GM12878 (cell line): ENCODE measurements around the gene ZDHHC14. TPM values are rescaled to one million over a fixed set of nuclear protein-coding genes. Genes with fewer than 3 reads are reported as not detected.

Experiments
- ATAC-seq: fragments of 200-7000 bp; cut with Tn5 transposase; 3 replicates; pipeline ENCODE4 v1.9.1; 2020; ENCODE audit warnings: mild to moderate bottlenecking, moderate library complexity
- BruUV-seq: library from RNA; stranded (reverse); fragments of 400-500 nt; replicated peaks from 2 replicates; lab custom pipeline; 2021; lab: Mats Ljungman, UMichigan
- CTCF ChIA-PET: fragments of 300-600 bp; sonication (Branson Sonifier 250); formaldehyde crosslinking; extraction: SDS; loops from one replicate; lab custom pipeline; 2021; ENCODE audit warnings: inconsistent platforms; lab: Yijun Ruan, JAX
- POLR2A ChIA-PET: fragments of 350-600 bp; formaldehyde crosslinking; extraction: SDS; loops from one replicate; lab custom pipeline; 2021; ENCODE audit warnings: inconsistent platforms; lab: Charles Lee
- RAD21 ChIA-PET: fragments of 300-600 bp; sonication (Branson Sonifier 250); formaldehyde crosslinking; loops from one replicate; lab custom pipeline; 2023; ENCODE audit warnings: antibody characterized with exemption; ENCODE audit not compliant: unreplicated experiment; lab: Charles Lee
- SMC1A ChIA-PET: fragments of 300-600 bp; sonication (Branson Sonifier 250); formaldehyde crosslinking; loops from one replicate; lab custom pipeline; 2023; ENCODE audit not compliant: unreplicated experiment, uncharacterized antibody; lab: Charles Lee
- DNase-seq: peaks from one replicate; pipeline ENCODE4 v3.0.0-alpha.2; 2011; ENCODE audit warnings: low read depth, low spot score
- FAIRE-seq: peaks from 3 replicates; lab custom pipeline; 2011; peaks lifted over from hg19 to GRCh38; lab: Jason Lieb, UNC
- H2AFZ ChIP-seq: 2 replicates; pipeline ENCODE4 v1.6.0; 2011; ENCODE audit warnings: low read depth, low read length, control low read depth; ENCODE audit not compliant: control insufficient read depth
- H3K27ac ChIP-seq: 2 replicates; pipeline ENCODE4 v1.5.1; 2011; ENCODE audit warnings: control low read depth; ENCODE audit not compliant: control insufficient read depth, insufficient read depth
- H3K27me3 ChIP-seq, 2 experiments: replicated peaks in 1 of 2; 2 replicates each; pipeline versions ENCODE4 v1.6.0 to v1.6.1; 2011; ENCODE audit warnings: low read length in 1 of 2; ENCODE audit not compliant: control insufficient read depth in 2 of 2, insufficient read depth in 2 of 2
- H3K36me3 ChIP-seq, 2 experiments: 2 replicates each; pipeline ENCODE4 v1.5.1; 2011; ENCODE audit warnings: low read length in 1 of 2; ENCODE audit not compliant: control insufficient read depth in 2 of 2, insufficient read depth in 2 of 2
- H3K4me1 ChIP-seq: 2 replicates; pipeline ENCODE4 v1.6.1; 2011; ENCODE audit warnings: mild to moderate bottlenecking, low read length, moderate library complexity, mixed read lengths; ENCODE audit not compliant: control insufficient read depth, insufficient read depth
- H3K4me2 ChIP-seq: 2 replicates; pipeline ENCODE4 v1.6.0; 2011; ENCODE audit warnings: control low read depth; ENCODE audit not compliant: control insufficient read depth, insufficient read depth
- H3K4me3 ChIP-seq: fragments of 200-600 bp; sonication (generic); 2 replicates; pipeline ENCODE4 v1.5.1; 2016
- H3K79me2 ChIP-seq: 2 replicates; pipeline ENCODE4 v1.6.0; 2011; ENCODE audit warnings: low read length; ENCODE audit not compliant: control insufficient read depth, insufficient read depth
- H3K9ac ChIP-seq: 2 replicates; pipeline ENCODE4 v1.8.0; 2011; ENCODE audit warnings: low read length, control low read depth, mixed read lengths; ENCODE audit not compliant: control insufficient read depth, insufficient read depth
- H3K9me3 ChIP-seq: replicated peaks from 3 replicates; pipeline ENCODE4 v1.5.1; 2011; ENCODE audit warnings: mild to moderate bottlenecking, low read length; ENCODE audit not compliant: control insufficient read depth, insufficient read depth
- H4K20me1 ChIP-seq: 2 replicates; pipeline ENCODE4 v1.6.0; 2011; ENCODE audit not compliant: control insufficient read depth, insufficient read depth
- CTCF ChIP-seq, 3 experiments: IDR thresholded peaks in 2 of 3; conservative IDR thresholded peaks in 1 of 3; 2 replicates each; pipeline ENCODE4 v1.5.1; 2011; ENCODE audit warnings: low read depth in 3 of 3, low read length in 3 of 3, mild to moderate bottlenecking in 3 of 3, control low read depth in 2 of 3, moderate library complexity in 2 of 3, inconsistent platforms in 1 of 3, mixed read lengths in 1 of 3; ENCODE audit not compliant: control insufficient read depth in 2 of 3, insufficient read depth in 1 of 3; ENCODE audit errors: extremely low read depth in 1 of 3
- GATAD2B ChIP-seq: fragments of 450-650 bp; conservative IDR thresholded peaks from 2 replicates; pipeline ENCODE4 v1.6.1; 2017; ENCODE audit warnings: low read depth, mild to moderate bottlenecking, moderate library complexity
- HDGF ChIP-seq: fragments of 450-650 bp; IDR thresholded peaks from 2 replicates; pipeline ENCODE4 v1.6.1; 2016; ENCODE audit warnings: antibody characterized with exemption
- IRF4 ChIP-seq: IDR thresholded peaks from 2 replicates; pipeline ENCODE4 v1.6.1; 2011; ENCODE audit warnings: low read depth, low read length
- JUNB ChIP-seq: IDR thresholded peaks from 2 replicates; pipeline ENCODE4 v1.6.1; 2016; ENCODE audit warnings: antibody characterized with exemption, mild to moderate bottlenecking
- MEF2B ChIP-seq: fragments of 450-650 bp; IDR thresholded peaks from 2 replicates; pipeline ENCODE4 v1.6.1; 2018; ENCODE audit warnings: mild to moderate bottlenecking, moderate library complexity; ENCODE audit not compliant: partially characterized antibody, poor library complexity, severe bottlenecking
- MYB ChIP-seq: fragments of 150-350 bp; IDR thresholded peaks from 2 replicates; pipeline ENCODE4 v1.6.1; 2014; ENCODE audit warnings: mild to moderate bottlenecking, low read depth, low read length, borderline replicate concordance
- POLR2A ChIP-seq: IDR thresholded peaks from 2 replicates; pipeline ENCODE4 v1.6.1; 2011; ENCODE audit warnings: low read depth, mild to moderate bottlenecking, low read length
- RCOR1 ChIP-seq: conservative IDR thresholded peaks from 2 replicates; pipeline ENCODE4 v1.6.1; 2012; ENCODE audit warnings: low read depth, low read length, improper control_type of control experiment
- STAT3 ChIP-seq: IDR thresholded peaks from 2 replicates; pipeline ENCODE4 v1.6.1; 2011; ENCODE audit warnings: low read depth, low read length, improper control_type of control experiment
- SUPT20H ChIP-seq: IDR thresholded peaks from 2 replicates; pipeline ENCODE4 v1.6.1; 2011; ENCODE audit warnings: low read depth, mild to moderate bottlenecking, low read length, moderate library complexity, borderline replicate concordance; ENCODE audit not compliant: control insufficient read depth
- TAF1 ChIP-seq: IDR thresholded peaks from 2 replicates; pipeline ENCODE4 v1.6.1; 2011; ENCODE audit warnings: mild to moderate bottlenecking, low read depth, low read length, borderline replicate concordance
- TCF3 ChIP-seq: IDR thresholded peaks from 2 replicates; pipeline ENCODE4 v1.6.1; 2012; ENCODE audit warnings: low read depth, mild to moderate bottlenecking, low read length, borderline replicate concordance; ENCODE audit not compliant: insufficient read depth
- ZNF384 ChIP-seq: IDR thresholded peaks from 2 replicates; pipeline ENCODE4 v1.6.1; 2012; ENCODE audit warnings: low read depth, mild to moderate bottlenecking, low read length, improper control_type of control experiment, borderline replicate concordance
- WGBS: methylation state at CpG from one replicate; pipeline ENCODE4 v1.1.6; 2016; ENCODE audit warnings: low lambda C conversion rate; ENCODE audit not compliant: insufficient replicate concordance, insufficient coverage; ENCODE audit errors: missing lambda C conversion rate; 5-methylcytosine and 5-hydroxymethylcytosine counted together
- in situ Hi-C: fragments of 300-500 bp; cut with MboI; formaldehyde crosslinking; loops from 9 replicates; pipeline ENCODE4 v1.14.3; 2018; ENCODE audit warnings: mixed read lengths
- intact Hi-C: fragments of 100-400 bp; cut with micrococcal nuclease; formaldehyde crosslinking; loops from one replicate; pipeline ENCODE4 v1.14.2; 2022; ENCODE audit not compliant: unreplicated experiment
- polyA plus RNA-seq, 11 experiments: library from polyadenylated mRNA; depleted of rRNA in 4 of 11; unstranded in 6 of 11; stranded (reverse) in 5 of 11; fragments of >200 nt; fragmentation: Nextera tagmentation in 4 of 11; fragmentation: Illumina TruSeq in 1 of 11; extraction: Ambion mirVana in 4 of 11; extraction: Trizol in 1 of 11; gene quantifications; 1 replicate in 1 of 11; 2 replicates in 10 of 11; pipeline versions ENCODE4 v1.2.1 to v1.2.3, GENCODE V29; 2011 to 2016; ENCODE audit warnings: inconsistent platforms in 2 of 11, missing spikeins in 2 of 11, low read depth in 1 of 11
- total RNA-seq, 4 experiments: library from RNA; depleted of rRNA in 3 of 4; stranded (reverse); fragments of >200 nt in 3 of 4; fragmentation: Illumina TruSeq in 1 of 4; extraction: Trizol in 1 of 4; gene quantifications; 2 replicates each; pipeline versions ENCODE4 v1.2.1 to v1.2.3, GENCODE V29; 2013 to 2021

Gene ZDHHC14
- total and polyA plus RNA-seq, 10 of the 15 experiments (the other 5 are each of a cell fraction or from before 2014, with no cell fraction given): 0.15 to 16.0 (median 0.76) TPM; not detected in 1

DNA sequence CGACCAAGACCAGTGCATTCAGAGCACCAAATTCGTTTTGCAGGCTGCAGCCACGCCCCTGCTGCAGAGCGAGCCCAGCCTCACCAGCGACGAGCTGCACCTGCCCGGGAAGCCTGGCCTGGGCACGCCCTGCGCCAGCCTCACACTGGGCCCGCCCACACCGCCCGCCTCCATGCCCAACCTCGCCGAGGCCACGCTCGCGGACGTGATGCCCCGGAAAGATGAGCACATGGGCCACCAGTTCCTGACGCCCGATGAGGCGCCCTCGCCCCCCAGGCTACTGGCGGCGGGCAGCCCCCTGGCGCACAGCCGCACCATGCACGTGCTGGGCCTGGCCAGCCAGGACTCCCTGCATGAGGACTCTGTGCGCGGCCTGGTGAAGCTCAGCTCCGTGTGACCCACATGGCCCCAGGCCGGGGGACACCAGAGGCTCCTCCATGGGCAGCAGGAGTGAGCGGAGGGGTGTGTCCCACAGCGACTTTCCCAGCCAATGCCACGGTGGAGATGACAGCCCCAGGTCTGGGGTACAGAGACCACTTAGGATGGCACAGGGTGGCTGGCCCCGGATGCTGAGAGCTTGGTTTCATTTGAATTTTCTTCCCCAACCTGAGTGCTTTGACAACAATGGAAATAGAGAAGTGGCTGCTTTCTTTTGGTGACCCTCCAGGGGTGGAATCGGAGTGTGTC, 291.9 kb downstream of the ZDHHC14 start:
- 76% methylated on average over 30 of the region's 37 CpGs for WGBS
- FAIRE-seq: no peak
- CTCF ChIA-PET: interaction anchor here (0.7 kb wide), 1 partner anchor 108 kb away, joined by 3 read pairs; no protein-coding TSS in a partner anchor

GRCh38 chr6:157673596-157673995, 292.6 kb downstream of the ZDHHC14 start:
- Histone ChIP-seq H3K27ac (no peak overlapping the region), H3K79me2 (no peaks in the 10 kb centered on the region), H3K9ac (no peak overlapping the region), H3K4me1 (no peaks in the 10 kb centered on the region), H3K27me3 (peaks cover 0 to 2% of the 10 kb centered on the region in 2 experiments; a peak in 1 of 4 replicates), H3K36me3 (no peaks in the 10 kb centered on the region; a peak in 1 of 4 replicates), H3K4me2 (no peak overlapping the region), H3K9me3 (no peaks in the 10 kb centered on the region; the same call in 2 of the 3 replicates), H3K4me3 (no peak overlapping the region), H4K20me1 (no peaks in the 10 kb centered on the region), H2AFZ (no peak overlapping the region)
- BruUV-seq: no TSS peak
- WGBS: 79% methylated on average over 15 of the region's 15 CpGs
- ChIA-PET RAD21 (no interaction called here), CTCF (no interaction called here), SMC1A (no interaction called here), POLR2A (no interaction called here)
- DNase-seq (no peak), FAIRE-seq (no peak), ATAC-seq (no peak)
- TF ChIP-seq CTCF (IDR thresholded peaks at IDR 0.05 in 2 of 3, conservative IDR thresholded peaks at IDR 0.05 in 1 of 3; ENCODE audit: control insufficient read depth in 2 of 3, extremely low read depth in 1 of 3, insufficient read depth in 1 of 3, low read depth in 3 of 3, low read length in 3 of 3): no peak
- no peak for TF ChIP-seq POLR2A
- TF ChIP-seq TAF1: no peak
- TF ChIP-seq MYB: no peak
- TF ChIP-seq ZNF384: no peak
- no peak for TF ChIP-seq STAT3
- no peak for TF ChIP-seq IRF4
- TF ChIP-seq JUNB: no peak
- no peak for TF ChIP-seq HDGF
- TF ChIP-seq GATAD2B: no peak
- no peak for TF ChIP-seq SUPT20H
- in situ Hi-C loops (loop anchor here (5.0 kb wide), 1 partner anchor 351 kb away; the partner anchor contains the start of gene TMEM242), intact Hi-C loops (no loop called here)

More for the DNA sequence above, 291.9 kb downstream of the ZDHHC14 start:
- ATAC-seq (no peak), DNase-seq (no peak)
- SMC1A ChIA-PET: no interaction called here
- TF ChIP-seq TCF3 (no peak), RCOR1 (no peak), MEF2B (no peak)
- intact Hi-C loops (no loop called here), in situ Hi-C loops (loop anchor here (5.0 kb wide), 1 partner anchor 351 kb away; the partner anchor contains the start of gene TMEM242)
- Histone ChIP-seq H3K27me3 (peaks cover 0 to 2% of the 10 kb centered on the region in 2 experiments; a peak in 1 of 4 replicates), H3K9ac (no peak overlapping the region), H3K79me2 (no peaks in the 10 kb centered on the region), H4K20me1 (no peaks in the 10 kb centered on the region), H3K4me3 (no peak overlapping the region), H3K9me3 (no peaks in the 10 kb centered on the region), H3K4me1 (no peaks in the 10 kb centered on the region), H2AFZ (no peak overlapping the region), H3K27ac (no peak overlapping the region), H3K4me2 (no peak overlapping the region), H3K36me3 (no peaks in the 10 kb centered on the region; a peak in 1 of 4 replicates)
- no TSS peak for BruUV-seq
- RAD21 ChIA-PET: no interaction called here
- POLR2A ChIA-PET: no interaction called here
